ENCODE data around the gene FRMD6. TPM values are rescaled to one million over a fixed set of nuclear protein-coding genes. Genes with fewer than 3 reads are reported as not detected.

The FRMD6 gene
- total RNA-seq, 1 experiment from 2014 or later, result 9.6 TPM

GRCh38 chr14:51609955-51610283, 41.8 kb upstream of the FRMD6 start:
- H2BK20ac ChIP-seq (ENCODE audit: low read depth, low read length, poor library complexity, severe bottlenecking), result no peak overlapping the region
- H4K20me1 ChIP-seq (ENCODE audit: control insufficient read depth, insufficient read depth, insufficient read length), result no peaks in the 10 kb centered on the region
- no peaks in the 10 kb centered on the region for H3K23me2 ChIP-seq (ENCODE audit: insufficient read length, low read depth, low read length, poor library complexity, severe bottlenecking)
- H2AK5ac ChIP-seq (ENCODE audit: insufficient read length, low read length), result no peak overlapping the region
- no peak overlapping the region for H2BK120ac ChIP-seq (ENCODE audit: low read depth, low read length, poor library complexity, severe bottlenecking)
- Mint-ChIP-seq H3K27me3 (ENCODE audit: low read depth) (no peaks in the 10 kb centered on the region; the same call in 1 of the 2 replicates), H3K4me1 (peaks cover 5 to 18% of the 10 kb centered on the region in 2 experiments; a peak in 3 of 4 replicates), H3K9me3 (no peaks in the 10 kb centered on the region), H3K27ac (no peak overlapping the region), H3K36me3 (ENCODE audit: insufficient read depth in 1 of 3, low read depth in 3 of 3) (no peaks in the 10 kb centered on the region), H3K4me3 (no peak overlapping the region)
- no peak overlapping the region for H3K9ac ChIP-seq (ENCODE audit: extremely low read depth, insufficient read length, low read length)
- H3K4me2 ChIP-seq (ENCODE audit: insufficient read depth, insufficient read length, low read length), result no peak overlapping the region
- no peak overlapping the region for H3K14ac ChIP-seq (ENCODE audit: insufficient read depth, low read length)
- H2BK15ac ChIP-seq (ENCODE audit: low read depth, low read length), result no peak overlapping the region
- H3T11ph ChIP-seq (ENCODE audit: low read length), result no peak overlapping the region
- WGBS (ENCODE audit: extremely low coverage, insufficient read length, low lambda C conversion rate), result no CpG with 5 or more reads among the region's 5 CpGs
- H2BK12ac ChIP-seq (ENCODE audit: insufficient read length, low read depth, low read length), result no peak overlapping the region
- no peaks in the 10 kb centered on the region for H3K79me1 ChIP-seq (ENCODE audit: insufficient read depth, low read depth, low read length, poor library complexity, severe bottlenecking)
- no peak for TF ChIP-seq CTCF (conservative IDR thresholded peaks at IDR 0.05)
- H3K4me1 ChIP-seq (ENCODE audit: insufficient read depth, low read length), result no peaks in the 10 kb centered on the region
- H3K4ac ChIP-seq (ENCODE audit: low read depth, low read length), result no peak overlapping the region
- no peak overlapping the region for H3K23ac ChIP-seq (ENCODE audit: insufficient read length, low read depth, low read length)
- no peak overlapping the region for H2AFZ ChIP-seq (ENCODE audit: low read length)
- no peaks in the 10 kb centered on the region for H3K9me3 ChIP-seq (ENCODE audit: control insufficient read depth, low read depth, low read length)
- no peak overlapping the region for H3K27ac ChIP-seq (ENCODE audit: insufficient read length, low read depth, low read length)
- H3K27me3 ChIP-seq (ENCODE audit: insufficient read depth, low read length), result no peaks in the 10 kb centered on the region
- no peaks in the 10 kb centered on the region for H3K79me2 ChIP-seq (ENCODE audit: insufficient read depth, low read length)
- no peak for DNase-seq
- H4K5ac ChIP-seq (ENCODE audit: insufficient read length, low read depth, low read length), result no peak overlapping the region
- H4K8ac ChIP-seq (replicated peaks; ENCODE audit: insufficient read length, low read depth, low read length), result no peak overlapping the region
- no peak overlapping the region for H3K56ac ChIP-seq (ENCODE audit: insufficient read length, low read depth, low read length)
- no peak overlapping the region for H3K18ac ChIP-seq (ENCODE audit: insufficient read length, low read depth, low read length)
- no peak overlapping the region for H4K91ac ChIP-seq (ENCODE audit: insufficient read length, low read depth, low read length)
- H2BK5ac ChIP-seq (ENCODE audit: insufficient read length, low read length), result no peak overlapping the region

Data from H9 (cell line).